DMS114 treated with DMSO at 0.1 percent for 48 hours (cell line): ENCODE data around the gene ATP5F1D.
A peak's percentile ranks its signal among the peaks of the same experiment; 100 is the strongest.
"Not testable (repeated sequence)": the region's sequence is repeated elsewhere in the genome, so short reads cannot be mapped to it uniquely, and the experiment has no call there.

Experiments used
- DNase-seq: peaks from one replicate; lab custom pipeline; 2025; ENCODE audit not compliant: unreplicated experiment; lab: John Stamatoyannopoulos, UW

ATP5F1D gene

GRCh38 chr19:1241417-1242095 is at the start of gene ATP5F1D:
TSS of gene ATP5F1D (plus strand) at chr19:1241751. CDS start at chr19:1241851, 100 bp downstream.
- DNase-seq: peak; percentile 75

DNA sequence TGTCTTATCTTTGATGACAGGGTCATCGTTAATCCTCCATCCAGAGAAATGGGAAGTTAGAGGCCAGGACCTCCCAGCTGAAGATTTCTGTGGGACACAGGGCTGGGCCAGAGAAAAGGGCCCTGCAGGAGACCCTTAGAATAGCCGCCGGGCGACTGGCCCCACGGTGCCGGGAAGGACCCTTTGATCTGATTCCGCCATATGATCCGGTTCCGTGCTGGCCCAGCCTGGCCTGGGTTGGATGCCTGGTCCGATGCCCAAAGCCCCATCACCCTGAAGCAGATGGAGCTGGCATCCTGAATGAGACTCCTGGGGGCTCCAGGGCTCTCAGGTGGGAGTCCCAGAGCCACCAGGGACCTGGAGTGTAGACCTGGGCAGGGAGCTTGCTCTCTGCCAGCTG is 42.0 kb upstream of the ATP5F1D start:
- no peak for DNase-seq

DNA sequence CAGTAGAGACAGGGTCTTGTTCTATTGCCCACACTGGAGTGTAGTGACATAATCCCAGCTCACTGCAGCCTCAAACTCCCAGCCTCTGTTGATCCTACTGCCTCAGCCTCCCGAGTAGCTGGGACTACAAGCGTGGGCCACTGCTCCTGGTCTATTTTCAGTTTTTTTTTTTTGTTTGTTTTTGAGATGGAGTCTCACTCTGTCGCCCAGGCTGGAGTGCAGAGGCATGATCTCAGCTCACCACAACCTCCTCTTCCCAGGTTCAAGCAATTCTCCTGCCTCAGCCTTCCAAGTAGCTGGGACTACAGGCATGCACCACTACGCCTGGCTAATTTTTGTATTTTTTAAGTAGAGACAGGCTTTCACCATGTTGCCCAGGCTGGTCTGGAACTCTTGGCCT is 40.9 kb upstream of the ATP5F1D start:
- not testable (repeated sequence) for DNase-seq

GRCh38 chr19:1205114-1206099 is 36.1 kb upstream of the ATP5F1D start, which contains the start of gene STK11:
TSS of gene STK11 (plus strand) at chr19:1205778. CDS start at chr19:1206914, 1,136 bp downstream.
- DNase-seq: peak; percentile 82

DNA sequence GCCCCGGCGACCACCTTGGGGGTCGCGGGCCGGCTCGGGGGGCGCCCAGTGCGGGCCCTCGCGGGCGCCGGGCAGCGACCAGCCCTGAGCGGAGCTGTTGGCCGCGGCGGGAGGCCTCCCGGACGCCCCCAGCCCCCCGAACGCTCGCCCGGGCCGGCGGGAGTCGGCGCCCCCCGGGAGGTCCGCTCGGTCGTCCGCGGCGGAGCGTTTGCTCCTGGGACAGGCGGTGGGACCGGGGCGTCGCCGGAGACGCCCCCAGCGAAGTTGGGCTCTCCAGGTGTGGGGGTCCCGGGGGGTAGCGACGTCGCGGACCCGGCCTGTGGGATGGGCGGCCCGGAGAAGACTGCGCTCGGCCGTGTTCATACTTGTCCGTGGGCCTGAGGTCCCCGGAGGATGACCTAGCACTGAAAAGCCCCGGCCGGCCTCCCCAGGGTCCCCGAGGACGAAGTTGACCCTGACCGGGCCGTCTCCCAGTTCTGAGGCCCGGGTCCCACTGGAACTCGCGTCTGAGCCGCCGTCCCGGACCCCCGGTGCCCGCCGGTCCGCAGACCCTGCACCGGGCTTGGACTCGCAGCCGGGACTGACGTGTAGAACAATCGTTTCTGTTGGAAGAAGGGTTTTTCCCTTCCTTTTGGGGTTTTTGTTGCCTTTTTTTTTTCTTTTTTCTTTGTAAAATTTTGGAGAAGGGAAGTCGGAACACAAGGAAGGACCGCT is 35.2 kb upstream of the ATP5F1D start:
- DNase-seq: no peak

GRCh38 chr19:1206864-1207450 is 34.6 kb upstream of the ATP5F1D start:
- no peak for DNase-seq

DNA sequence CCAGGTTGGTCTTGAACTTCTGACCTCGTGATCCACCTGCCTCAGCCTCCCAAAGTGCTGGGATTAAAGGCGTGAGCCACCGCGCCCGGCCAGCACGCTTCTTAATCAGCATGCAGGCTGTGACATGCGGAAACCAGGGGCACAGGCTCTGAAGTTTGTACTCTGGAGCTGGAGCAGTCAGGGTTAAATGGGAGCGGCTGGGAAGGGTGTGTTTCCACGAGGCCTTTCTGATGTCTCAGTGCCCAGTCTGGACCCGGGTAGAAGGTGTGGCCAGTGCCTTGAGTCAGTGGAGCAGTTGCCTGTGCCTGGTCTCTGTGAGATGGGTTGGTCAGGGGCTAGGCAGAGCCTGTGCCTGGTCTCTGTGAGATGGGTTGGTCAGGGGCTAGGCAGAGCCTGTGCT is 32.7 kb upstream of the ATP5F1D start:
- not testable (repeated sequence) for DNase-seq

DNA sequence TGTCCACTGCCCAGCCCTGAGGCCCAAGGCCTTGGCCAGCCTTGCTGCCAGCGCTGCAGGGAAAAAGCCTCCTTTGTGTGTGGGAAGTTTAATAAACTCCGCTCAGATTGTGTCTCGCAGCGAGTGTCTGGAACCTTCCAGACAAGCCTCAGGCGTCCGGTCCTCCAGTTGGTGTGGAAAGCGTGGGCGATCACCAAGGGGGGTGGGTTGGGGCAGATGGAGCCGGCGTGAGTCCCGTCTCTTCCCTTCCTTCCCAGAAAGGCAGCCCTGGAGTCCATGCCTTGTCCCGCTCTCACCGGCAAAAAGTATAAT is 31.4 kb upstream of the ATP5F1D start:
- no peak for DNase-seq

DNA sequence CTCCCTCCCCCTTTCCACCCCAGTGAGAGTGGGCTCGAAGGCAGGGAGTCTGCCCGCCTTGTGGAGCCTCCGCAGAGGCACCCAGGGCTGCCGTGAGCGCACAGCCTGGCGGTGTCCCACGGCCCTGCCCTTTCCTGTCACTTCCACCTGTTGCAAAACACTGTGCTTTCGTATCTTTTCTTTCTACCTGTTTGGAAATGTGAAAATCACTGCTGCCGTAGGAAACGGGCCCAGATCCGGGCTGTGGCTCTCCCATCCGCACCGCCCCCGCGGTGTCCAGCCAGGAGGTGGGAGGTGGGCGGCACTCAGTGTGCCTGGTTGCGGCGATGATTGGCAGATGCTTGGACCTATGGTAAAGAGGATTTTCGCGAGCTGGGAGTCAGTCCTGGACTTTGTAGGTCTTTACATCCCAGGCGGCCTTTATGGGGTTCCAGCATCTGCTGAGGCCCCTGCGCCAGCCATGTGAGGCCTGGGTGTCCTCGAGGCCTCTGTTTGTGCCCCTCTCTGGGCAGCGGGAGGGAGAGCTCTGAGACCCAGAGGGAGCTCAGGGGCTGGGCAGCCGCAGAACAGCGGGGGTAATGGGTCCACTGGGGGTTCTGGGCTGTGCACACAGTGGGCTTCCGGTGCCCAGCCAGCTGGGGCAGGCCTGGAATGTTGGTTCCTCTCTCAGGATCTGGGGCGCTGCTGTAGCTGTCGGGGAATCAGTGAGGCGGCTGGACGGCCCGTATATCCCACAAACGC is 29.9 kb upstream of the ATP5F1D start:
- no peak for DNase-seq

GRCh38 chr19:1213391-1214286 is 27.9 kb upstream of the ATP5F1D start:
- DNase-seq: no peak

DNA sequence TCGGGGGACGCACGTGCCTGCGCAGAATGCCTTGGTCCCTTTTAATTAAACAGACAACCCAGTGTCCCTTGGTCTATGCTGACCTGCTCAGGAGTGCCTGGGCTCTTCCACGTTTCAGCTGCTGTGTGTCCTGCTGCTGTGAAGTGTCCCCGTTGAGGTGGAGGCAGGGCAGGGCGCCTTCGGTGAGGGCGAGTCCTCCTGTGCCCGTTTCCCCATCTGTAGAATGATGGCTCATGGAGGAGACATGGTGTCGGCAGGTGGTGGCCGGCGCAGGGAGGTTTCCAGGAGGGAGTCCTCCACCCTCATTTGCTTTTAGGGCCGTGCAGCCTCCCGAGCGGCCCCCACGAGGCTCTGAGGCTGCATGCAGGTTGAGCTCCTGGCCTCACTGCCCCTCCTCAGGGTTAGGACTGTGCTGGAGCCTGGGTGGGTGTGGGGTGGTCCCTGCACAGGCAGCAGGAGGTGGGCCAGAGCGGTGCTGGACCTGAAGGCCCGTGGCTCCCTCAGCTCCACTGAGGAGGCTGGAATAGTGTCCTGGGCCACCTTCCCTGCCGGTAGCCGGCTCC is 27.2 kb upstream of the ATP5F1D start:
- no peak for DNase-seq

GRCh38 chr19:1214862-1215731 is 26.5 kb upstream of the ATP5F1D start:
- DNase-seq: no peak

DNA sequence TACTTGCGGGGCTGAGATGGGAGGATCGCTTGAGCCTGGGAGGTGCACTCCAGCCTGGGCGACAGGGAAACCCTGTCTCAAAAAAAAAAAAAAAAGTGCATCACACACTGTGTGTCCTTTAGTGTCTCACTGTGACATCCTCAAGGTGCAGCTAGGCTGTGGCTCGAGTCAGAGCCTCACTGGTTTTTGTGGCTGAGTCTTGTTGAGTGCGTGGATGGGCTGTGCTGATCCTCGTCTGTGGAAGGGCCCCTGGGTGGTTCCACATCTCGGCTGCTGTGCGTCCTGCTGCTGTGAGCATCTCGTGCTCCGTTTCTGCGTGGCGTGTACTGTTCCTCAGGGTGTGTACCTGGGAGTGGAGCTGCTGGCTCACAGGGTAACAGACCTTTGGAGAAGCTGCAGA is 24.8 kb upstream of the ATP5F1D start:
- DNase-seq: no peak

DNA sequence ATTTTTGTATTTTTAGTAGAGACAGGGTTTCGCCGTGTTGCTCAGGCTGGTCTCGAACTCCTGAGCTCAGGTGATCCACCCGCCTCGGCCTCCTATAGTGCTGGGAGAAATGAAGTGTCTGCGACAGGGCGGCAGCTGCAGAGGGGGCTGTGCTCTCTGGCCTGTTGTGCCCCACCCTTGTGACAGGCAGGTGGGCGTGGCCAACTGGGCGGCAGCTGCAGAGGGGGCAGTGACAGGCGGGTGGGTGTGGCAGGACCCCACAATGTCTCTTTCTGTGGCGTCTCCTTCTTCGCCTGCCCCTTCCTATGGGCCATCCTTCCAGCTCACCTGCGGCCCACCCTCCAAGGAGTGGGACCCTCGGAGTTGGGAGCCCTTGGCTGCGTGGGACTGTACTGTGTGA is 24.2 kb upstream of the ATP5F1D start:
- no peak for DNase-seq

GRCh38 chr19:1218751-1219567 is 22.6 kb upstream of the ATP5F1D start:
- no peak for DNase-seq

- DNase-seq: no peak
Measured at GRCh38 chr19:1219786-1220476, 21.6 kb upstream of the ATP5F1D start.

GRCh38 chr19:1220477-1220930 is 21.0 kb upstream of the ATP5F1D start:
- DNase-seq: no peak
